ENCODE measurements around the gene PLCL2.

Gene PLCL2

GRCh38 chr3:16906682-16907081, 21.9 kb downstream of the PLCL2 start:
- in situ Hi-C loops (cut with MboI; ENCODE audit: low pct_unique_long_range_greater_than_20kb, low sequenced_read_pairs, unreplicated experiment) = no loop called here
- TF ChIP-seq CTCF (IDR thresholded peaks at IDR 0.05; ENCODE audit: extremely low read depth, insufficient read depth, missing control alignments) = no peak
- DNase-seq (ENCODE audit: low spot score) = no peak

DNA sequence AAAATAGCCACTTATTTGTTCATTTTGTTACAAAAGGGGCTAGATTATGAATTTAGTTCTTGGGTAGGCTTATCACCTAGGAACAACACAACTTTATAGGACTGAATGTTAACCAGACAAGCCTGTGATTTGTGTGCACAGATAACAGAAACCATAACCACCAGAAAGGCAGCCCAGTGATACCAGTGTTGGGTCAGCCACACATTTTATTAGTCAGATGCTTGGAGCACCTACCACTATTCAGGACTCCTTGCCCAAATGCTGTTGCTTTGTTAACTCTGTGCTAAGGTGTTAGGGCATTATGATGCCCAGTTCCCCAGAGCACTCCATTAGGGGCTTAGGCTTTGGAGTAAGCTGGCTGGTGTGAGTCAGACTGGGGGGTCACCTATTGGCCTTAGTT, 22.5 kb downstream of the PLCL2 start:
- in situ Hi-C loops (cut with MboI; ENCODE audit: low pct_unique_long_range_greater_than_20kb, low sequenced_read_pairs, unreplicated experiment) = no loop called here
- no peak for TF ChIP-seq CTCF (IDR thresholded peaks at IDR 0.05; ENCODE audit: extremely low read depth, insufficient read depth, missing control alignments)
- DNase-seq (ENCODE audit: low spot score) = no peak

- no peak for DNase-seq (ENCODE audit: low spot score)
- in situ Hi-C loops (cut with MboI; ENCODE audit: low pct_unique_long_range_greater_than_20kb, low sequenced_read_pairs, unreplicated experiment) = no loop called here
- TF ChIP-seq CTCF (IDR thresholded peaks at IDR 0.05; ENCODE audit: extremely low read depth, insufficient read depth, missing control alignments) = no peak
These were observed 23.5 kb downstream of the PLCL2 start for GRCh38 chr3:16908016-16908807.

DNA sequence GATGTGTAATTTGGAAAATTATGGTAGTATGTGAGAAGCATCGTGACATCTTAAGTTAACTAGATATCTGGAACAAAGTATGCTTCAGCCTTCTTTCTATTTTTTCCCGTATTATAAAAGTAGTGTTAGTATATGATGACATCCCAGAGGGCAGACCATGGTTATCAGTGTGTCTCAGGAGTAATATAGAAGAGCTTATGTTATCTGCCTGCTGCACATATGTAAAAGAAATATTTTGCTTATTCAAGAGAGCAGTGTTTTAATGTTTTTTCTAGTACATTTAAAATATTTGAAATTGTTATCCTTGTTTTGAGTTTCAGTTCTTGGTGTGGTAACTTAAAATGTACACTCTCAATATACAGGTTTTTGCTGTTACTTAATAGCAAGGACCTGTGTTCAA, 24.1 kb downstream of the PLCL2 start:
- no peak for TF ChIP-seq CTCF (IDR thresholded peaks at IDR 0.05; ENCODE audit: extremely low read depth, insufficient read depth, missing control alignments)
- no peak for DNase-seq (ENCODE audit: low spot score)
- in situ Hi-C loops (cut with MboI; ENCODE audit: low pct_unique_long_range_greater_than_20kb, low sequenced_read_pairs, unreplicated experiment) = no loop called here

GRCh38 chr3:16909802-16910201, 25.0 kb downstream of the PLCL2 start:
- no peak for DNase-seq (ENCODE audit: low spot score)
- in situ Hi-C loops (cut with MboI; ENCODE audit: low pct_unique_long_range_greater_than_20kb, low sequenced_read_pairs, unreplicated experiment) = no loop called here
- TF ChIP-seq CTCF (IDR thresholded peaks at IDR 0.05; ENCODE audit: extremely low read depth, insufficient read depth, missing control alignments) = no peak

GRCh38 chr3:16910207-16910606, 25.5 kb downstream of the PLCL2 start:
- no peak for DNase-seq (ENCODE audit: low spot score)
- TF ChIP-seq CTCF (IDR thresholded peaks at IDR 0.05; ENCODE audit: extremely low read depth, insufficient read depth, missing control alignments) = no peak
- in situ Hi-C loops (cut with MboI; ENCODE audit: low pct_unique_long_range_greater_than_20kb, low sequenced_read_pairs, unreplicated experiment) = no loop called here

Measured in GM13977 (cell line).